Stimulated activated naive CD4-positive, alpha-beta T cell treated with Interleukin-2 at 50 U/mL for 16 hours (primary cell): Measurements from ENCODE around the gene APBB1IP.

Experiments
- DNase-seq: peaks from one replicate; lab custom pipeline; 2025; lab: John Stamatoyannopoulos, UW

APBB1IP gene

GRCh38 chr10:26509307-26509706 is 71.2 kb downstream of the APBB1IP start:
- no peak for DNase-seq

- no peak for DNase-seq
Measured at GRCh38 chr10:26513101-26513500, 75.0 kb downstream of the APBB1IP start.

GRCh38 chr10:26516540-26517101 is 78.5 kb downstream of the APBB1IP start:
- no peak for DNase-seq

- DNase-seq: no peak
Measured at GRCh38 chr10:26517141-26517867, 79.2 kb downstream of the APBB1IP start.

GRCh38 chr10:26519803-26520202 is 81.7 kb downstream of the APBB1IP start:
- no peak for DNase-seq

- no peak for DNase-seq
Measured at GRCh38 chr10:26520575-26520974, 82.4 kb downstream of the APBB1IP start.

GRCh38 chr10:26524161-26524896 is 86.2 kb downstream of the APBB1IP start:
- DNase-seq: no peak

GRCh38 chr10:26525586-26525985 is 87.4 kb downstream of the APBB1IP start:
- no peak for DNase-seq

- no peak for DNase-seq
Measured at GRCh38 chr10:26527018-26527417, 88.9 kb downstream of the APBB1IP start.

GRCh38 chr10:26528048-26528447 is 89.9 kb downstream of the APBB1IP start:
- DNase-seq: no peak

GRCh38 chr10:26528715-26529393 is 90.7 kb downstream of the APBB1IP start:
- DNase-seq: no peak

GRCh38 chr10:26534384-26534783 is 96.2 kb downstream of the APBB1IP start:
- DNase-seq: no peak

GRCh38 chr10:26540601-26541000 is 102.5 kb downstream of the APBB1IP start:
- no peak for DNase-seq

- no peak for DNase-seq
Measured at GRCh38 chr10:26543567-26544306, 105.6 kb downstream of the APBB1IP start.

- no peak for DNase-seq
Measured at GRCh38 chr10:26544932-26545331, 106.8 kb downstream of the APBB1IP start.

GRCh38 chr10:26550774-26551526 is 112.8 kb downstream of the APBB1IP start:
- no peak for DNase-seq

- DNase-seq: no peak
Measured at GRCh38 chr10:26554246-26554645, 116.1 kb downstream of the APBB1IP start.

- DNase-seq: no peak
Measured at GRCh38 chr10:26555719-26556368, 117.7 kb downstream of the APBB1IP start.

GRCh38 chr10:26556748-26557640 is 118.9 kb downstream of the APBB1IP start:
- DNase-seq: peak; percentile 4

GRCh38 chr10:26557641-26558014 is 119.5 kb downstream of the APBB1IP start:
- DNase-seq: no peak
